ENCODE measurements around the gene ITIH6.

DNA sequence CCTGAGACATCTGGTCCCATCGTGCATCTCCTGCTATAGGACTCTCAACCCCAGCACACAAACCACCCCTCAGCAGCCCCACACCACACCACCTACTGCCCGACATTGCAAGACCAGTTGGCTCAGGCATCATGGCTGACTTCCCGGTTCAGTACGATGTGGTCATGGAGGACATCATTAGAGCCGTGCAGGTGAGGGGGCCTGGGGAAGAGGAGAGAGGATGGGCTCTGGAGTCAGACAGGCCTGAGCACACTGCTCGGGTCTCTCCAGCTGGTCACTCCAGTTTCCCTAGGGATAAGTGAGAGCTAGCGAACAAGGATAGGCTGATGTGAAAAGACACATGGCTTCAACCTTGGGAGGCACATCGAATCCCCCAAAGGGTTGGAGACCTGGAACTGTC lies 26.7 kb upstream of the ITIH6 start:
- TF ChIP-seq, protein P1, sequence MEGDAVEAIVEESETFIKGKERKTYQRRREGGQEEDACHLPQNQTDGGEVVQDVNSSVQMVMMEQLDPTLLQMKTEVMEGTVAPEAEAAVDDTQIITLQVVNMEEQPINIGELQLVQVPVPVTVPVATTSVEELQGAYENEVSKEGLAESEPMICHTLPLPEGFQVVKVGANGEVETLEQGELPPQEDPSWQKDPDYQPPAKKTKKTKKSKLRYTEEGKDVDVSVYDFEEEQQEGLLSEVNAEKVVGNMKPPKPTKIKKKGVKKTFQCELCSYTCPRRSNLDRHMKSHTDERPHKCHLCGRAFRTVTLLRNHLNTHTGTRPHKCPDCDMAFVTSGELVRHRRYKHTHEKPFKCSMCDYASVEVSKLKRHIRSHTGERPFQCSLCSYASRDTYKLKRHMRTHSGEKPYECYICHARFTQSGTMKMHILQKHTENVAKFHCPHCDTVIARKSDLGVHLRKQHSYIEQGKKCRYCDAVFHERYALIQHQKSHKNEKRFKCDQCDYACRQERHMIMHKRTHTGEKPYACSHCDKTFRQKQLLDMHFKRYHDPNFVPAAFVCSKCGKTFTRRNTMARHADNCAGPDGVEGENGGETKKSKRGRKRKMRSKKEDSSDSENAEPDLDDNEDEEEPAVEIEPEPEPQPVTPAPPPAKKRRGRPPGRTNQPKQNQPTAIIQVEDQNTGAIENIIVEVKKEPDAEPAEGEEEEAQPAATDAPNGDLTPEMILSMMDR (IDR thresholded peaks at IDR 0.05), result no peak
- TF ChIP-seq POLR2A (IDR thresholded peaks at IDR 0.05), result no peak
- no peak for TF ChIP-seq POLR2AphosphoS5 (IDR thresholded peaks at IDR 0.05)

Measured in suprapubic skin (tissue), 4 donors.